Endometrial microvascular endothelial cells (primary cell): Measurements from ENCODE around the gene NTN4. TPM values are rescaled to one million over a fixed set of nuclear protein-coding genes. Genes with fewer than 3 reads are reported as not detected.

ENCODE experiments used
- in situ Hi-C: cut with HindIII; loops from 2 replicates; pipeline ENCODE4 v1.10.0; 2017; ENCODE audit warnings: low sequenced_read_pairs, low pct_unique_long_range_greater_than_20kb; ENCODE audit errors: inconsistent ontology term
- total RNA-seq: library from RNA; depleted of rRNA; stranded (reverse); fragments of >200 nt; gene quantifications from one replicate; pipeline ENCODE4 v1.2.3, GENCODE V29; 2015; ENCODE audit errors: inconsistent ontology term

NTN4 gene
- total RNA-seq, 1 donor from 2014 or later: 119 TPM

- in situ Hi-C loops: no loop called here
Measured at GRCh38 chr12:95613021-95613420, 177.5 kb downstream of the NTN4 start.

GRCh38 chr12:95611676-95612309 lies 178.8 kb downstream of the NTN4 start:
- in situ Hi-C loops: no loop called here

GRCh38 chr12:95608252-95609033 lies 182.1 kb downstream of the NTN4 start:
- in situ Hi-C loops: no loop called here

Other genes with a start within 250 kb of the NTN4 start
- gene USP44, start 239.3 kb downstream of the NTN4 start, total RNA-seq: 0.19 TPM
- gene SNRPF, start 68.2 kb upstream of the NTN4 start, total RNA-seq: 20.9 TPM
- not detected for gene CCDC38, start 151.8 kb upstream of the NTN4 start, total RNA-seq
- not detected for gene AMDHD1, start 152.6 kb upstream of the NTN4 start, total RNA-seq
- gene HAL, start 205.6 kb upstream of the NTN4 start, total RNA-seq: 0.09 TPM
- gene LTA4H, start 244.8 kb upstream of the NTN4 start, total RNA-seq: 76.6 TPM